Measurements from ENCODE around the gene FCGR3B. TPM values are rescaled to one million over a fixed set of nuclear protein-coding genes. Genes with fewer than 3 reads are reported as not detected.
A peak's percentile ranks its signal among the peaks of the same experiment; 100 is the strongest.
"Not testable (repeated sequence)": the region's sequence is repeated elsewhere in the genome, so short reads cannot be mapped to it uniquely, and the experiment has no call there.

FCGR3B gene
- total RNA-seq, 1 donor from 2014 or later, result not detected

- DNase-seq (ENCODE audit: low read depth in 2 of 2), result not testable (repeated sequence)
Observed at GRCh38 chr1:161639203-161639602, 8.2 kb upstream of the FCGR3B start.

GRCh38 chr1:161638251-161638993 is 7.4 kb upstream of the FCGR3B start:
- not testable (repeated sequence) for DNase-seq (ENCODE audit: low read depth in 2 of 2)

- not testable (repeated sequence) for DNase-seq (ENCODE audit: low read depth in 2 of 2)
Observed at GRCh38 chr1:161636976-161637375, 6.0 kb upstream of the FCGR3B start.

- DNase-seq (ENCODE audit: low read depth in 2 of 2), result not testable (repeated sequence)
Observed at GRCh38 chr1:161636189-161636782, 5.3 kb upstream of the FCGR3B start.

GRCh38 chr1:161634993-161635392 is 4.0 kb upstream of the FCGR3B start:
- DNase-seq (ENCODE audit: low read depth in 2 of 2), result not testable (repeated sequence)

- DNase-seq (ENCODE audit: low read depth in 2 of 2), result not testable (repeated sequence)
Observed at GRCh38 chr1:161630128-161630742, 741 bp downstream of the FCGR3B start.

- DNase-seq (ENCODE audit: low read depth in 2 of 2), result not testable (repeated sequence)
Observed at GRCh38 chr1:161626445-161627146, 4.4 kb downstream of the FCGR3B start.

GRCh38 chr1:161624605-161625004 is 6.4 kb downstream of the FCGR3B start:
- DNase-seq (ENCODE audit: low read depth in 2 of 2), result not testable (repeated sequence)

- DNase-seq (ENCODE audit: low read depth in 2 of 2), result not testable (repeated sequence)
Observed at GRCh38 chr1:161623401-161624051, 7.5 kb downstream of the FCGR3B start.

- not testable (repeated sequence) for DNase-seq (ENCODE audit: low read depth in 2 of 2)
Observed at GRCh38 chr1:161622054-161622453, 8.9 kb downstream of the FCGR3B start.

GRCh38 chr1:161621181-161622000 is 9.6 kb downstream of the FCGR3B start:
- peak in 1 of 2 donors; percentile 39 for DNase-seq (ENCODE audit: low read depth in 2 of 2)

GRCh38 chr1:161620399-161620798 is 10.6 kb downstream of the FCGR3B start:
- not testable (repeated sequence) for DNase-seq (ENCODE audit: low read depth in 2 of 2)

GRCh38 chr1:161618517-161618916 is 12.5 kb downstream of the FCGR3B start:
- not testable (repeated sequence) for DNase-seq (ENCODE audit: low read depth in 2 of 2)

GRCh38 chr1:161616417-161616816 is 14.6 kb downstream of the FCGR3B start:
- not testable (repeated sequence) for DNase-seq (ENCODE audit: low read depth in 2 of 2)

- not testable (repeated sequence) for DNase-seq (ENCODE audit: low read depth in 2 of 2)
Observed at GRCh38 chr1:161613142-161613514, 17.8 kb downstream of the FCGR3B start.

- peak; percentile 21 to 96 for DNase-seq (ENCODE audit: low read depth in 2 of 2)
Observed at GRCh38 chr1:161612322-161613141, 18.4 kb downstream of the FCGR3B start.

- peak in 1 of 2 donors; percentile 20 for DNase-seq (ENCODE audit: low read depth in 2 of 2)
Observed at GRCh38 chr1:161611866-161612321, 19.1 kb downstream of the FCGR3B start.

GRCh38 chr1:161610198-161610597 is 20.8 kb downstream of the FCGR3B start:
- DNase-seq (ENCODE audit: low read depth in 2 of 2), result not testable (repeated sequence)

Data from dermis microvascular lymphatic vessel endothelial cell (primary cell).